Left lung (tissue), 10 donors: ENCODE results near the gene SETDB2. TPM values are rescaled to one million over a fixed set of nuclear protein-coding genes. Genes with fewer than 3 reads are reported as not detected.

Source experiments
- ATAC-seq: fragments of 200-7000 bp; cut with Tn5 transposase; one replicate; pipeline ENCODE4 v1.9.1; 2020; ENCODE audit warnings: moderate library complexity
- DNase-seq, 4 donors: peaks; one replicate each; pipeline ENCODE4 v3.0.0-alpha.2; 2013 to 2020
- H3K27ac ChIP-seq, 2 donors: fragments of 200-600 bp; sonication (generic) in 1 of 2; one replicate each; pipeline versions ENCODE4 v1.5.0 to v1.8.0; 2020 to 2021
- H3K27me3 ChIP-seq, 2 donors: fragments of 200-600 bp; sonication (generic) in 1 of 2; one replicate each; pipeline versions ENCODE4 v1.5.0 to v1.8.0; 2020 to 2021
- H3K36me3 ChIP-seq, 2 donors: fragments of 200-600 bp; sonication (generic) in 1 of 2; one replicate each; pipeline versions ENCODE4 v1.5.0 to v1.8.0; 2020 to 2021
- H3K4me1 ChIP-seq, 2 donors: fragments of 200-600 bp; one replicate each; pipeline ENCODE4 v1.8.0; 2021
- H3K4me3 ChIP-seq, 2 donors: fragments of 200-600 bp; sonication (generic) in 1 of 2; one replicate each; pipeline versions ENCODE4 v1.5.0 to v1.8.0; 2020 to 2021; ENCODE audit warnings: mild to moderate bottlenecking in 1 of 2
- H3K9me3 ChIP-seq, 2 donors: fragments of 200-600 bp; sonication (generic) in 1 of 2; one replicate each; pipeline versions ENCODE4 v1.5.0 to v1.8.0; 2020 to 2021
- intact Hi-C, 2 donors: fragments of 100-400 bp; cut with DNase I; formaldehyde crosslinking; loops; one replicate each; pipeline versions ENCODE4 v1.11.2 to v1.14.2; 2022
- polyA plus RNA-seq, 6 donors: library from polyadenylated mRNA; unstranded; fragments of 120-200 nt; gene quantifications; one replicate each; pipeline ENCODE4 v1.2.1, GENCODE V29; 2013; ENCODE audit not compliant: insufficient read length in 6 of 6
- total RNA-seq, 2 donors: library from RNA; stranded (reverse); fragmentation: NEBNext Ultra II Directional; extraction: Animal tissue kit (Norgen Biotek cat#: 25700); gene quantifications; one replicate each; pipeline ENCODE4 v1.2.1, GENCODE V29; 2021
- TF ChIP-seq, protein P1 (sequence below), 2 donors: fragments of 200-600 bp; sonication (generic) in 1 of 2; IDR thresholded peaks; one replicate each; pipeline versions ENCODE4 v1.5.0 to v1.8.0; 2021; ENCODE audit warnings: antibody characterized with exemption in 2 of 2
- donor health status: DM: no; HTN: yes; CAD: no.
- donor health status: DM: no; HTN: no; CAD: no.

SETDB2 gene
- total and polyA plus RNA-seq, 8 donors = 11.4 to 19.6 (median 18.7) TPM

DNA sequence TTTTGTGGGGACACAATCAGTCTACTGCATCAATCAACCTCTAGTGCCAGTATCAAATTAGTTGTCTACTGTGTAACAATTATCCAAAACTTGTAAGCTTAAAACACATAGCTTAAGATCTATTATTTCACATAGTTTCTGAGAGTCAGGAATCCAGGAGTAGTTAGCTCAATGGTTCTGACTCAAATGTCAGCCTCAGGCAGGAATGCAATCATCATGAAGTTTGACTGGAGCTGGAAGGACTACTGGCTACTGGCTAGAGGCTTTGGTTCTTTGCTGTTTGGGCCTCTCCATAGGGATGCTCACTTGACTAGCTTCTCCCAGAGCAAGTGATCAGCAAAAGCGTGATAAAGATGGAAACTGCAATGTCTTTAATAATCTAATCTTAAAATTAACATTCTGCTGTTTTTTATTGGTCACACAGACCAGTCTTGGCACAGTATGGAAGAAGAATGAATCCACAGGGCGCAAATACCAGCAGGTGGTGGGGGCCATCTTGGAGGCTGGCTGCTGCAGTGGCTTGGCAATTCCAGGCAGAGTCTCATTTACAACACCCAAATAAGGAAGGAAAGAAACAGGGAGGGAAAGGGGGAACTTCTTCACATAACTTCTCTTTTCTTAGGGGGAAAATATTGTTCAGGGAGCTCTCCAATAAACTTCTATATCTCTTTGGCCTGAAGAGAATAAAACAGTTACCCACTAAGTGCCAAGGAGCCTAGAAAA lies 15.9 kb upstream of the SETDB2 start:
- H3K27me3 ChIP-seq = no peaks in the 10 kb centered on the region
- DNase-seq (no peak), ATAC-seq (peak; percentile 27)
- intact Hi-C loops = no loop called here
- H3K36me3 ChIP-seq = peaks cover 0 to 7% of the 10 kb centered on the region in 2 donors
- no peaks in the 10 kb centered on the region for H3K9me3 ChIP-seq
- H3K27ac ChIP-seq = no peak overlapping the region
- no peak overlapping the region for H3K4me3 ChIP-seq
- H3K4me1 ChIP-seq = no peaks in the 10 kb centered on the region
- TF ChIP-seq, protein P1, sequence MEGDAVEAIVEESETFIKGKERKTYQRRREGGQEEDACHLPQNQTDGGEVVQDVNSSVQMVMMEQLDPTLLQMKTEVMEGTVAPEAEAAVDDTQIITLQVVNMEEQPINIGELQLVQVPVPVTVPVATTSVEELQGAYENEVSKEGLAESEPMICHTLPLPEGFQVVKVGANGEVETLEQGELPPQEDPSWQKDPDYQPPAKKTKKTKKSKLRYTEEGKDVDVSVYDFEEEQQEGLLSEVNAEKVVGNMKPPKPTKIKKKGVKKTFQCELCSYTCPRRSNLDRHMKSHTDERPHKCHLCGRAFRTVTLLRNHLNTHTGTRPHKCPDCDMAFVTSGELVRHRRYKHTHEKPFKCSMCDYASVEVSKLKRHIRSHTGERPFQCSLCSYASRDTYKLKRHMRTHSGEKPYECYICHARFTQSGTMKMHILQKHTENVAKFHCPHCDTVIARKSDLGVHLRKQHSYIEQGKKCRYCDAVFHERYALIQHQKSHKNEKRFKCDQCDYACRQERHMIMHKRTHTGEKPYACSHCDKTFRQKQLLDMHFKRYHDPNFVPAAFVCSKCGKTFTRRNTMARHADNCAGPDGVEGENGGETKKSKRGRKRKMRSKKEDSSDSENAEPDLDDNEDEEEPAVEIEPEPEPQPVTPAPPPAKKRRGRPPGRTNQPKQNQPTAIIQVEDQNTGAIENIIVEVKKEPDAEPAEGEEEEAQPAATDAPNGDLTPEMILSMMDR (IDR thresholded peaks at IDR 0.05) = no peak

DNA sequence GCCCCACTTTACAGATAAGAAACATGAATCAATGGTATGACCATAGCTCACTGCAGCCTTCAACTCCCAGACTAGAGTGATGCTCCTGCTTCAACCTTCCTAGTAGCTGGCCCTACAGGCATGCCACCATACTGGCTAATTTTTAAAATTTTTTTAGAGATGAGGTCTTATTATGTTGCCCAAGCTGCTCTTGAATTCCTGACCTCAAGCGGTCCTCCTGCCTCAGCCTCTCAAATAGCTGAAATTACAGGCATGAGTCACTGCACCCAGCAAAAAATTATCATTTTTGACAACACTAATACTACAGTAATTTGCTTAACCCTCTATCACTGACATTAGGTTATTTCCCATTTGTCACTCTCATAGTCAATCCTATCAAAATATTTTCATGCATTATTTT lies 15.0 kb upstream of the SETDB2 start:
- intact Hi-C loops = no loop called here
- Histone ChIP-seq H3K9me3 (no peaks in the 10 kb centered on the region), H3K4me1 (no peaks in the 10 kb centered on the region), H3K36me3 (peaks cover 0 to 14% of the 10 kb centered on the region in 2 donors), H3K27me3 (no peaks in the 10 kb centered on the region), H3K4me3 (no peak overlapping the region), H3K27ac (no peak overlapping the region)
- ATAC-seq = no peak
- no peak for DNase-seq
- TF ChIP-seq, protein P1 (IDR thresholded peaks at IDR 0.05) = no peak

DNA sequence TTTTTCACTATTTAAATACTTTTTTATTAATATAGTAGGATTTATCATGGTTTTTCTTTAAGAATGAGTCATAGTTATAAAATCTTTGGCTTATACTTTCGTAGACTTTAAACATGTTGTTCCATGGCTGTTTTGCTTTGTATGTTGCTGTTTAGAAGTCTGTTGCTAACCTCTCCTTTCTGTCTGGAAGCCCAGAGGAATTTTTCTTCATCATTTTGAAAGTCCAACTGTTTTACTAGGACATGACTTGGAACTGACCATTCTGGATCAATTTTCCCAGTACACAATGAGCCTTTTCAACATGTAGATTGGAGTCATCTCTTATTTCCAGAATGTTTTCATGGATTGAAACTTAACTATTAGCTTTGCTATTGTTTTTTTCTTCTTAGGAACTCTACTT lies 8.1 kb upstream of the SETDB2 start:
- Histone ChIP-seq H3K4me1 (no peaks in the 10 kb centered on the region), H3K36me3 (peaks cover 0 to 14% of the 10 kb centered on the region in 2 donors), H3K27ac (no peak overlapping the region), H3K9me3 (no peaks in the 10 kb centered on the region), H3K4me3 (no peak overlapping the region), H3K27me3 (no peaks in the 10 kb centered on the region)
- intact Hi-C loops = loop anchor here in 1 of 2 donors (5.0 kb wide), 1 partner anchor 129 kb away; no protein-coding TSS in a partner anchor
- TF ChIP-seq, protein P1 (IDR thresholded peaks at IDR 0.05) = no peak
- ATAC-seq = peak; percentile 49
- DNase-seq = no peak

DNA sequence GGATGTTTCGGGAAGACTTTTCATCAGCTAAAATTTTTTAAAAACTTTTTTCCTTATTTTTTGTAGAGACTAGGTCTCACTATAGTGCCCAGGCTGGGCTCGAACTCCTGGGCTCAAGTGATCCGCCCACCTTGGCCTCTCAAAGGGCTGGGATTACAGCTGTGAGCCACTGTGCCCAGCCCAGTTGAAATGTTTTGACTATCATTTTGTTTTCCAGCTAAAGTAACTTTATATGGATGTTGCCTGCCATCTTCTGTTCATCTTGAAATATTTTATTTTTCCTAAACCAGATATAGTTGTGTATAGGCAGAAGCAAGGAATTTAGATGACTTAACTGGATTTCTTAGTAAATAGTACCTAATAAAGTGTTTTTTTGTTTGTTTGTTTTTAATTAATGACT lies 7.2 kb upstream of the SETDB2 start:
- intact Hi-C loops = loop anchor here in 1 of 2 donors (5.0 kb wide), 1 partner anchor 130 kb away; no protein-coding TSS in a partner anchor

DNA sequence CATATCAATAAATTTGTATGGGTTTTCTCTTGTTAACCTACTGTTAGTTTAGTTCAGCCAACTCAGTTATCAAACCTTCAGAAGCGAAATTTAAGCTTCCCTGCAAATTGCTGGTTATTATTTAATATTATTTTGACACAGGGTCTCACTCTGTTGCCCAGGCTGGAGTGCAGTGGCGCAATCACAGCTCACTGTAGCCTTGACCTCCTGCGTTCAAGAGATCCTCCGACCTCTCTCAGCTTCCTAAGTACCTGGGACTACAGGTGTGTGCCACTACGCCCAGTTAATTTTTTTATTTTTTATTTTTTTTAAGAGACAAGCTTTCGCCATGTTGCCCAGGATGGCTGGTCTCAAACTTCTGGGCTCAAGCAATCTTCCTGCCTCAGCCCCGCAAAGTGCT lies 6.4 kb upstream of the SETDB2 start:
- peak; percentile 73 for ATAC-seq
- H3K27ac ChIP-seq = no peak overlapping the region

More for the DNA sequence above, 7.2 kb upstream of the SETDB2 start:
- Histone ChIP-seq H3K9me3 (no peaks in the 10 kb centered on the region), H3K36me3 (peaks cover 0 to 13% of the 10 kb centered on the region in 2 donors), H3K4me3 (no peak overlapping the region), H3K27ac (no peak overlapping the region), H3K4me1 (no peaks in the 10 kb centered on the region), H3K27me3 (no peaks in the 10 kb centered on the region)
- TF ChIP-seq, protein P1 (IDR thresholded peaks at IDR 0.05) = peak in 1 of 2 donors; percentile 12
- DNase-seq (peak in 2 of 4 donors; percentile 37 to 51), ATAC-seq (peak; percentile 79)

More for the DNA sequence above, 6.4 kb upstream of the SETDB2 start:
- no peaks in the 10 kb centered on the region for H3K27me3 ChIP-seq
- TF ChIP-seq, protein P1 (IDR thresholded peaks at IDR 0.05) = no peak
- intact Hi-C loops = loop anchor here in 1 of 2 donors (5.0 kb wide), 1 partner anchor 130 kb away; no protein-coding TSS in a partner anchor
- peaks cover 0 to 7% of the 10 kb centered on the region in 2 donors for H3K36me3 ChIP-seq
- H3K4me1 ChIP-seq = no peaks in the 10 kb centered on the region
- H3K4me3 ChIP-seq = no peak overlapping the region
- no peaks in the 10 kb centered on the region for H3K9me3 ChIP-seq
- no peak for DNase-seq
